OCI-LY1 (cell line): Measurements from ENCODE around the gene CCT3.

Experiments
- CTCF ChIP-seq: fragments of 200-600 bp; sonication (generic), shearing (Covaris generic); IDR thresholded peaks from 2 replicates; pipeline ENCODE4 v1.5.1; 2017; ENCODE audit warnings: mild to moderate bottlenecking, antibody characterized with exemption, low read length, moderate library complexity, mixed read lengths
- EZH2 ChIP-seq: fragments of 200-600 bp; sonication (generic), shearing (Covaris generic); IDR thresholded peaks from 2 replicates; pipeline ENCODE4 v1.8.0; 2017; ENCODE audit warnings: borderline replicate concordance, mixed run types, mild to moderate bottlenecking, antibody characterized with exemption, low read length, moderate library complexity, mixed read lengths

GRCh38 chr1:156367383-156368156 is 29.5 kb upstream of the CCT3 start:
- TF ChIP-seq CTCF (no peak), EZH2 (no peak)
